ENCODE measurements around the gene MTRR. TPM values are rescaled to one million over a fixed set of nuclear protein-coding genes. Genes with fewer than 3 reads are reported as not detected.

Gene MTRR
- total RNA-seq, 2 donors from 2014 or later, result 101 to 106 TPM

- peaks cover 49% of the 10 kb centered on the region for H3K4me1 Mint-ChIP-seq
- DNase-seq, result no peak
- ATAC-seq, result no peak
- peaks cover 5% of the 10 kb centered on the region for H3K36me3 Mint-ChIP-seq (ENCODE audit: low read depth)
- peak overlapping the region; percentile 99 for H3K4me3 Mint-ChIP-seq
- peak overlapping the region; percentile 98 for H3K27ac Mint-ChIP-seq
- H3K27me3 Mint-ChIP-seq, result no peaks in the 10 kb centered on the region
- H3K9me3 ChIP-seq (ENCODE audit: control insufficient read depth, low read length, poor library complexity, severe bottlenecking), result no peaks in the 10 kb centered on the region
Observed at GRCh38 chr5:7868427-7868772, 548 bp upstream of the MTRR start.

- Mint-ChIP-seq H3K4me3 (peak overlapping the region; percentile 99), H3K36me3 (ENCODE audit: low read depth) (peaks cover 5% of the 10 kb centered on the region), H3K27ac (peak overlapping the region; percentile 98), H3K27me3 (no peaks in the 10 kb centered on the region), H3K4me1 (peaks cover 56% of the 10 kb centered on the region)
- no peaks in the 10 kb centered on the region for H3K9me3 ChIP-seq (ENCODE audit: control insufficient read depth, low read length, poor library complexity, severe bottlenecking)
- DNase-seq (peak in 2 of 3 donors; percentile 22 to 34), ATAC-seq (peak; percentile 30)
Observed at GRCh38 chr5:7869474-7870136, 657 bp downstream of the MTRR start.

DNA sequence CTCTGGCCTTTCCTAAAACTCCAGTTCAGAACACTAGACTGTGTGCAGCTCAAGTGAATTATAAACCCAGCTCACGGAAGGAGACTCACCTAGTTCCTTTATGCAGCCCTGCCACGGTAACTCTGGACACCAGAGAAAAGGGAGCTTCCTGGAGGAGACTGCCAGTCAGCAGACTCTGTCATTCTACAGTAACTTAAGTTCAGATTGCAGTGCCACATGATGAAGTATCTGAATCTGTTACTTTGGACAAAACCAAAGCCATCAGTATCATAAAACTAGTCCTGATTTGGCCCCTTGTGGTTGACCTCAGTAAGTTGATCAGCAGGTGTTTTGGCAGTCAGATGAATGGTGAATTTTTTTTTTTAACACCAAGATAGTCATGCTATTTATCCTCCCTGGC is 2.7 kb downstream of the MTRR start:
- no peaks in the 10 kb centered on the region for H3K9me3 ChIP-seq (ENCODE audit: control insufficient read depth, low read length, poor library complexity, severe bottlenecking)
- Mint-ChIP-seq H3K27ac (peak overlapping the region; percentile 98), H3K27me3 (no peaks in the 10 kb centered on the region), H3K4me3 (peak overlapping the region; percentile 99), H3K4me1 (peaks cover 62% of the 10 kb centered on the region), H3K36me3 (ENCODE audit: low read depth) (peaks cover 13% of the 10 kb centered on the region)
- DNase-seq, result no peak
- no peak for ATAC-seq

DNA sequence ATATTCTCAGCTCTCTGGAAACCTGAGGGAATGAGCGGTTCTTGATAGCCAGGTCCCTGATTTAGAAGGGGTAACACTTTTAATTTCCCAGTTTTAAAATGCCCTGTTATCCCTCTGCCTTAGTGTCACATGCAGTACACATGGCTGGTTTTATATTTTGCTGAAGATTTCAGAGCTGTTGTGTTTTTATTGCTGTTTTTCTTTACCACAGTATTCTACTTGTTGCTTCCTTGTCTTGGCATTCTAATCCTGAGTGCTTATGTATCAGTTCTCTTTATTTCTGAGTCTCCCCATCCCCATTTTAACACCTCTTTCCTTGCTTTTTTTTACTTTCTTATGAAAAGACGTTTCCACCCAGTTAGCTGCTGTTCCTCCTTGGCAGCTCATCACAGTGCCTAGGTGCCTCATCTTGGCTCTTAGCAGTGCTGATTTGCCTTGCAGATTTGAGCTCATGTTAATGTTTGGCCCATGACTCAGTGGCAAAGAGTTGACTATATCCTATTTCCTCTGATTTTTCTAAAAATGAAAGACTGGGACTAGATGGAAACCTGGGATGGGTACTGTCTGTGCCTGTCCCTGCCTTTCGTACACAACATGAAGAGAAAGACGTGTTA is 3.7 kb downstream of the MTRR start:
- H3K27me3 Mint-ChIP-seq, result no peaks in the 10 kb centered on the region
- H3K4me3 Mint-ChIP-seq, result peak overlapping the region; percentile 88
- DNase-seq (no peak), ATAC-seq (no peak)
- H3K36me3 Mint-ChIP-seq (ENCODE audit: low read depth), result peaks cover 14% of the 10 kb centered on the region
- H3K27ac Mint-ChIP-seq, result peak overlapping the region; percentile 98
- H3K4me1 Mint-ChIP-seq, result peaks cover 59% of the 10 kb centered on the region
- H3K9me3 ChIP-seq (ENCODE audit: control insufficient read depth, low read length, poor library complexity, severe bottlenecking), result no peaks in the 10 kb centered on the region

DNA sequence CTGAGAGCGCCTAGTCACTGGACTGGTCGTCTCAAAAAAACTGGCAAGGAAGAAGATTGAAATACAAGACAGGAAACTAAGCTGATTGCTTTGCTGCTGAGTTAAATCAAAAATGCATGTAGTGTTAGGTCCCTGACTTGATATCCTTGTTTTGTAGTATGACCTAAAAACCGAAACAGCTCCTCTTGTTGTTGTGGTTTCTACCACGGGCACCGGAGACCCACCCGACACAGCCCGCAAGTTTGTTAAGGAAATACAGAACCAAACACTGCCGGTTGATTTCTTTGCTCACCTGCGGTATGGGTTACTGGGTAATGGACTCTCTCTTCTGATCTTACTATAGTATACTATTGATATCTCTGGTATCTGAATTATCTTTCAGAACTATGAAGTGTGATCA is 4.3 kb downstream of the MTRR start:
- peak in 1 of 3 donors; percentile 30 for DNase-seq
- no peaks in the 10 kb centered on the region for H3K27me3 Mint-ChIP-seq
- peak; percentile 32 for ATAC-seq
- H3K4me1 Mint-ChIP-seq, result peaks cover 63% of the 10 kb centered on the region
- H3K4me3 Mint-ChIP-seq, result peak overlapping the region; percentile 88
- no peaks in the 10 kb centered on the region for H3K9me3 ChIP-seq (ENCODE audit: control insufficient read depth, low read length, poor library complexity, severe bottlenecking)
- peak overlapping the region; percentile 98 for H3K27ac Mint-ChIP-seq
- H3K36me3 Mint-ChIP-seq (ENCODE audit: low read depth), result peaks cover 16% of the 10 kb centered on the region

DNA sequence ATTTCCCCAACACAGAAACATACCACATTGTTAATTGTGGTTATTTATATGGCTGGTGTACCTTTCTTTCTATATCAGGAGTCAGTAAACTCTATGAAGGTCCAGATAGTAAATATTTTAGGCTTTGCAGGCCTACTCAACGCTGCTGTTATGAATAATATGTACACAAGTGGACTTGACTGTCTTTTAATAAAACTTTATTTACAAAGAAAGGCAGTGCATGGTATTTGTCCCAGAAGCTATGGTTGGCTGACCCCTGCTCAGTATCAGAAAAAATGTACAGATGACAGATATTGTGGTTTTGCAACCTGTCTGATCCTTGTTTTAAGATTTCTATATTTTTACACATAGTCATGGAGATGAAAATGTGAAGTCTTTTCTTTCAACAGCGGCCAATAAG is 5.7 kb downstream of the MTRR start:
- H3K9me3 ChIP-seq (ENCODE audit: control insufficient read depth, low read length, poor library complexity, severe bottlenecking), result no peaks in the 10 kb centered on the region
- ATAC-seq (no peak), DNase-seq (no peak)
- no peaks in the 10 kb centered on the region for H3K27me3 Mint-ChIP-seq
- peaks cover 12% of the 10 kb centered on the region for H3K36me3 Mint-ChIP-seq (ENCODE audit: low read depth)
- H3K4me1 Mint-ChIP-seq, result peaks cover 62% of the 10 kb centered on the region
- H3K4me3 Mint-ChIP-seq, result no peak overlapping the region
- peak overlapping the region; percentile 98 for H3K27ac Mint-ChIP-seq

DNA sequence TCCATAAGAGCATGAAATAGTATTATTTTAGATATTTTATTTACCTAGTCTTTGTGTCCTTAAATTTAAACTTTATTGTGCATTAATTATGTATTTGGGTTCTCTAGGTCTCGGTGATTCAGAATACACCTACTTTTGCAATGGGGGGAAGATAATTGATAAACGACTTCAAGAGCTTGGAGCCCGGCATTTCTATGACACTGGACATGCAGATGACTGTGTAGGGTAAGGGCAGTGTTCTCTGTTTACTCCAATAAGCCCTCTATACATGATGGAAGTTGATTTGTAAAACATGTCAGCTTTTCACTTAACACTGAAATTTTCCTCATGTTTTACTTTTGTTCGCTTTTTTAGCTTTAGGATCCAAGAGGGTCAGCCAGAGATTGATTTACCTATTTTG is 6.2 kb downstream of the MTRR start:
- ATAC-seq (no peak), DNase-seq (no peak)
- no peak overlapping the region for H3K4me3 Mint-ChIP-seq
- H3K9me3 ChIP-seq (ENCODE audit: control insufficient read depth, low read length, poor library complexity, severe bottlenecking), result no peaks in the 10 kb centered on the region
- H3K4me1 Mint-ChIP-seq, result peaks cover 57% of the 10 kb centered on the region
- H3K36me3 Mint-ChIP-seq (ENCODE audit: low read depth), result peaks cover 12% of the 10 kb centered on the region
- peak overlapping the region; percentile 98 for H3K27ac Mint-ChIP-seq
- H3K27me3 Mint-ChIP-seq, result no peaks in the 10 kb centered on the region

DNA sequence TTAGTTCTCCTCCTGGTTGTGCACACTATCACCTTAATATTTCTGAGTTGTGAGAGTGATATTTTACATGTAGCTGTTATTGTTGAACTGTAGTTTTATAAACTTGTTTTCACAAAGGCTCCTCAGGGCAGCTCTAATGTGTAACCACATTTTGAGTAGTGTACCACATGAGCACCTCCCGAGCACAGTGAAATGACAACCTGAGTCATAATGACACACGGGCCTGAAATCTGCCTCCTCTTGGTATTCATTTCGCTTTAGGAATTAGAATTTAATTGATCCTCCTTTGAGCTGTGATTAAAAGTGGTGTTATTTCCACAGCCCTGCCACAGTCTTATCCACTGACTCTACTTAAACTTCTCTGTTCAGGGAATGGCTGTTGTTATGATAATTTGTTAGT is 7.9 kb downstream of the MTRR start:
- no peak for DNase-seq
- Mint-ChIP-seq H3K4me3 (no peak overlapping the region), H3K27me3 (no peaks in the 10 kb centered on the region), H3K4me1 (peaks cover 54% of the 10 kb centered on the region), H3K36me3 (ENCODE audit: low read depth) (peaks cover 18% of the 10 kb centered on the region), H3K27ac (peak overlapping the region; percentile 85)
- ATAC-seq, result peak; percentile 43
- no peaks in the 10 kb centered on the region for H3K9me3 ChIP-seq (ENCODE audit: control insufficient read depth, low read length, poor library complexity, severe bottlenecking)

DNA sequence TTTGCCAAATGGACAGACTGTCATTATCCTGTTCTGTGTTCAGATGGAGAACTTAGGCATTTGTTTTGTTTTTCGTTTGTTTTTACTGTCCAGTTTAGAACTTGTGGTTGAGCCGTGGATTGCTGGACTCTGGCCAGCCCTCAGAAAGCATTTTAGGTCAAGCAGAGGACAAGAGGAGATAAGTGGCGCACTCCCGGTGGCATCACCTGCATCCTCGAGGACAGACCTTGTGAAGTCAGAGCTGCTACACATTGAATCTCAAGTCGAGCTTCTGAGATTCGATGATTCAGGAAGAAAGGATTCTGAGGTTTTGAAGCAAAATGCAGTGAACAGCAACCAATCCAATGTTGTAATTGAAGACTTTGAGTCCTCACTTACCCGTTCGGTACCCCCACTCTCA is 8.9 kb downstream of the MTRR start:
- H3K27me3 Mint-ChIP-seq, result no peaks in the 10 kb centered on the region
- H3K9me3 ChIP-seq (ENCODE audit: control insufficient read depth, low read length, poor library complexity, severe bottlenecking), result no peaks in the 10 kb centered on the region
- H3K4me3 Mint-ChIP-seq, result peak overlapping the region; percentile 21
- H3K36me3 Mint-ChIP-seq (ENCODE audit: low read depth), result peaks cover 20% of the 10 kb centered on the region
- peaks cover 49% of the 10 kb centered on the region for H3K4me1 Mint-ChIP-seq
- DNase-seq (no peak), ATAC-seq (no peak)
- H3K27ac Mint-ChIP-seq, result peak overlapping the region; percentile 85

- DNase-seq (no peak), ATAC-seq (no peak)
- Mint-ChIP-seq H3K27ac (peak overlapping the region; percentile 85), H3K36me3 (ENCODE audit: low read depth) (peaks cover 20% of the 10 kb centered on the region), H3K4me1 (peaks cover 44% of the 10 kb centered on the region), H3K27me3 (no peaks in the 10 kb centered on the region), H3K4me3 (no peak overlapping the region)
- no peaks in the 10 kb centered on the region for H3K9me3 ChIP-seq (ENCODE audit: control insufficient read depth, low read length, poor library complexity, severe bottlenecking)
Observed at GRCh38 chr5:7878381-7878873, 9.5 kb downstream of the MTRR start.

- peaks cover 20% of the 10 kb centered on the region for H3K36me3 Mint-ChIP-seq (ENCODE audit: low read depth)
- ATAC-seq (no peak), DNase-seq (no peak)
- no peaks in the 10 kb centered on the region for H3K27me3 Mint-ChIP-seq
- H3K4me1 Mint-ChIP-seq, result peaks cover 31% of the 10 kb centered on the region
- no peaks in the 10 kb centered on the region for H3K9me3 ChIP-seq (ENCODE audit: control insufficient read depth, low read length, poor library complexity, severe bottlenecking)
- H3K4me3 Mint-ChIP-seq, result no peak overlapping the region
- peak overlapping the region; percentile 89 for H3K27ac Mint-ChIP-seq
Observed at GRCh38 chr5:7881091-7881490, 12.1 kb downstream of the MTRR start.

DNA sequence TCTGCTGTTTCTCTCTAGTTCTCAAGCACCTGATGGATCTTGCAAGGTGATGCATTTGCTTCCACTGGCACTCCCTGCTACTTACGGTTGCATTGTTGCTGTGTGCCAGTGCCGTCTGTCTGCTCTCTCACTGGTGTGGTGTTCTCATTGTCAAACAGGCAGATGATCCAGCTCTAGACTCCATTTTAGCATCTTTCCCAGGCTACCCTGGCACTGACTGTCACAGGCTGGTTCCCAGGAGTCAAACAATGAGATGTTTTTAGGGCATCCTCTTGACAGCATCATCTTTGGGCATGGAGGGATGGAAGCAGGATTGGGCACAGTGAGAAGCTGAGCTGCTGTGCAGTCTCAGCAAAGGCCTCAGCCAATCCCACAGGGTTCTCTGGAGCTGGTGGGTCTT is 12.9 kb downstream of the MTRR start:
- peak overlapping the region; percentile 89 for H3K27ac Mint-ChIP-seq
- H3K4me3 Mint-ChIP-seq, result no peak overlapping the region
- H3K9me3 ChIP-seq (ENCODE audit: control insufficient read depth, low read length, poor library complexity, severe bottlenecking), result no peaks in the 10 kb centered on the region
- ATAC-seq (no peak), DNase-seq (no peak)
- peaks cover 28% of the 10 kb centered on the region for H3K4me1 Mint-ChIP-seq
- peaks cover 17% of the 10 kb centered on the region for H3K36me3 Mint-ChIP-seq (ENCODE audit: low read depth)
- no peaks in the 10 kb centered on the region for H3K27me3 Mint-ChIP-seq

DNA sequence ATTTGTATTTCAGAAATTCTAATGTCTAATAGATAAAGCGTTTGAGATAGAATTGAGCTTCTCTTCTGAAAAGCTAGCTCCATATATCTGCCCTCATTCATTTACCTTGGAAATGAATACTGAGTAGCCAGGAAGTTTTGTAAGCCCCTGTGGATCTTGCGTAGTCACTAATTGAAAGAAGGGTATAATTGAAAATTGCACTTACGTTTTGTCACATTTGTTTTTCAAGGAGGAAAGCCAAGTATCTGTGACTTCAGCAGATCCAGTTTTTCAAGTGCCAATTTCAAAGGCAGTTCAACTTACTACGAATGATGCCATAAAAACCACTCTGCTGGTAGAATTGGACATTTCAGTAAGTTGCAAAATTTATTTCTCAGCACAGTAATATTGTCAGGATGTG is 14.0 kb downstream of the MTRR start:
- Mint-ChIP-seq H3K4me3 (no peak overlapping the region), H3K27ac (no peak overlapping the region), H3K4me1 (peaks cover 28% of the 10 kb centered on the region), H3K27me3 (no peaks in the 10 kb centered on the region), H3K36me3 (ENCODE audit: low read depth) (peaks cover 13% of the 10 kb centered on the region)
- ATAC-seq (no peak), DNase-seq (no peak)
- H3K9me3 ChIP-seq (ENCODE audit: control insufficient read depth, low read length, poor library complexity, severe bottlenecking), result no peaks in the 10 kb centered on the region
